ENCODE measurements around the gene MRPS27. TPM values are rescaled to one million over a fixed set of nuclear protein-coding genes. Genes with fewer than 3 reads are reported as not detected.

Gene MRPS27
- total and polyA plus RNA-seq, 9 of the 15 experiments (the other 6 are each of a cell fraction or from before 2014, with no cell fraction given): 73.6 to 144 (median 106) TPM

GRCh38 chr5:72300590-72301339 is 19.3 kb downstream of the MRPS27 start (continued):
- no peak for TF ChIP-seq MITF (IDR thresholded peaks at IDR 0.05)

- Histone ChIP-seq H3K27ac (ENCODE audit: extremely low read depth, low read depth, low read length) (no peak overlapping the region), H3K4me1 (replicated peaks in 1 of 2; ENCODE audit: control insufficient read depth in 2 of 2, insufficient read depth in 2 of 2, low read length in 2 of 2) (peaks cover 3 to 11% of the 10 kb centered on the region in 2 experiments; a peak in 3 of 5 replicates)
- intact Hi-C loops (cut with micrococcal nuclease): no loop called here
- TF ChIP-seq RBM25 (IDR thresholded peaks at IDR 0.05; ENCODE audit: low read depth, low read length, severe bottlenecking): no peak
- no peak for TF ChIP-seq TEAD4 (IDR thresholded peaks at IDR 0.05; ENCODE audit: low read length)
- TF ChIP-seq TEAD4 (CRISPR knock-in tag; IDR thresholded peaks at IDR 0.05; ENCODE audit: borderline replicate concordance): no peak
- no peak for TF ChIP-seq ZNF76 (CRISPR knock-in tag; IDR thresholded peaks at IDR 0.05; ENCODE audit: borderline replicate concordance)
- no peak for TF ChIP-seq TSHZ1 (CRISPR knock-in tag; IDR thresholded peaks at IDR 0.05)
- TF ChIP-seq NELFE (IDR thresholded peaks at IDR 0.05; ENCODE audit: insufficient read depth, insufficient read length): no peak
- TF ChIP-seq MCM2 (IDR thresholded peaks at IDR 0.05; ENCODE audit: low read depth): no peak
- no peak for TF ChIP-seq EP300 (IDR thresholded peaks at IDR 0.05; ENCODE audit: low read length)
- TF ChIP-seq PHB2 (IDR thresholded peaks at IDR 0.05; ENCODE audit: low read depth): no peak
- TF ChIP-seq ZNF224 (CRISPR knock-in tag; IDR thresholded peaks at IDR 0.05): no peak
- TF ChIP-seq TBP (optimal IDR thresholded peaks at IDR 0.05; ENCODE audit: low read depth, low read length): no peak
- TF ChIP-seq HMGXB4 (CRISPR knock-in tag; IDR thresholded peaks at IDR 0.05): no peak
- no peak for TF ChIP-seq HDAC6 (IDR thresholded peaks at IDR 0.05; ENCODE audit: low read depth, low read length)
- TF ChIP-seq ZNF785 (CRISPR knock-in tag; IDR thresholded peaks at IDR 0.05): no peak
These were observed 21.3 kb downstream of the MRPS27 start for GRCh38 chr5:72298711-72299110.

More at GRCh38 chr5:72298711-72299110, 21.3 kb downstream of the MRPS27 start:
- no TSS peak for BruUV-seq (replicated peaks)
- DNase-seq (ENCODE audit: extremely low read depth in 1 of 4, low spot score in 3 of 4) (no peak), FAIRE-seq (no peak), ATAC-seq (no peak)
- Histone ChIP-seq H3K9me3 (replicated peaks; ENCODE audit: control insufficient read depth, insufficient read depth, low read depth, low read length) (no peaks in the 10 kb centered on the region), H3K27me3 (ENCODE audit: control insufficient read depth in 2 of 2, insufficient read depth in 2 of 2, low read length in 2 of 2) (no peaks in the 10 kb centered on the region), H2AFZ (ENCODE audit: low read depth, low read length) (no peak overlapping the region), H3K4me2 (ENCODE audit: insufficient read depth, low read length) (no peak overlapping the region), H3K9me1 (ENCODE audit: control insufficient read depth, insufficient read depth, low read length) (no peaks in the 10 kb centered on the region), H3K79me2 (ENCODE audit: control insufficient read depth, insufficient read depth, low read length) (peaks cover 62% of the 10 kb centered on the region), H4K20me1 (replicated peaks; ENCODE audit: control insufficient read depth, insufficient read depth, low read length) (no peaks in the 10 kb centered on the region), H3K36me3 (ENCODE audit: control insufficient read depth, insufficient read depth, low read length) (peaks cover 80% of the 10 kb centered on the region), H3K9ac (ENCODE audit: insufficient read depth in 1 of 2, low read depth in 2 of 2, low read length in 2 of 2) (no peak overlapping the region), H3K4me3 (no peak overlapping the region)
- in situ Hi-C loops (cut with MboI): no loop called here
- POLR2A ChIA-PET: interaction anchor here (0.6 to 1.5 kb wide), 3 partner anchors 9 to 191 kb away, joined by 3 to 6 read pairs (median 3); no protein-coding TSS in a partner anchor
- CTCF ChIA-PET (ENCODE audit: low intra/inter-chr PET ratio): no interaction called here
- 96% methylated on average over 5 of the region's 5 CpGs for WGBS (ENCODE audit: insufficient coverage, low coverage, missing lambda C conversion rate)
